ENCODE measurements around the gene SESN1.

Gene SESN1

GRCh38 chr6:108958900-108959770 is 135.5 kb downstream of the SESN1 start:
- TF ChIP-seq POLR2AphosphoS5 (IDR thresholded peaks at IDR 0.05; ENCODE audit: borderline replicate concordance, low read depth, low read length) (no peak), FOXP2 (optimal IDR thresholded peaks at IDR 0.05; ENCODE audit: control extremely low read depth, extremely low read length, insufficient read depth) (no peak), EZH2 (IDR thresholded peaks at IDR 0.05) (no peak)
- Histone ChIP-seq H3K9ac (ENCODE audit: insufficient read length) (no peak overlapping the region), H3K9me3 (ENCODE audit: low read depth, low read length) (no peaks in the 10 kb centered on the region), H3K36me3 (ENCODE audit: insufficient read depth, low read length) (no peaks in the 10 kb centered on the region), H3K4me3 (no peak overlapping the region), H3K27ac (no peak overlapping the region)
- no peak for DNase-seq (ENCODE audit: low read depth, low spot score)

GRCh38 chr6:108957221-108957620 is 137.4 kb downstream of the SESN1 start:
- Histone ChIP-seq H3K4me3 (no peak overlapping the region), H3K36me3 (ENCODE audit: insufficient read depth, low read length) (no peaks in the 10 kb centered on the region), H3K27ac (no peak overlapping the region), H3K9ac (ENCODE audit: insufficient read length) (no peak overlapping the region), H3K9me3 (ENCODE audit: low read depth, low read length) (no peaks in the 10 kb centered on the region)
- no peak for TF ChIP-seq FOXP2 (optimal IDR thresholded peaks at IDR 0.05; ENCODE audit: control extremely low read depth, extremely low read length, insufficient read depth)
- TF ChIP-seq POLR2AphosphoS5 (IDR thresholded peaks at IDR 0.05; ENCODE audit: borderline replicate concordance, low read depth, low read length), result no peak
- no peak for TF ChIP-seq EZH2 (IDR thresholded peaks at IDR 0.05)
- no peak for DNase-seq (ENCODE audit: low read depth, low spot score)

DNA sequence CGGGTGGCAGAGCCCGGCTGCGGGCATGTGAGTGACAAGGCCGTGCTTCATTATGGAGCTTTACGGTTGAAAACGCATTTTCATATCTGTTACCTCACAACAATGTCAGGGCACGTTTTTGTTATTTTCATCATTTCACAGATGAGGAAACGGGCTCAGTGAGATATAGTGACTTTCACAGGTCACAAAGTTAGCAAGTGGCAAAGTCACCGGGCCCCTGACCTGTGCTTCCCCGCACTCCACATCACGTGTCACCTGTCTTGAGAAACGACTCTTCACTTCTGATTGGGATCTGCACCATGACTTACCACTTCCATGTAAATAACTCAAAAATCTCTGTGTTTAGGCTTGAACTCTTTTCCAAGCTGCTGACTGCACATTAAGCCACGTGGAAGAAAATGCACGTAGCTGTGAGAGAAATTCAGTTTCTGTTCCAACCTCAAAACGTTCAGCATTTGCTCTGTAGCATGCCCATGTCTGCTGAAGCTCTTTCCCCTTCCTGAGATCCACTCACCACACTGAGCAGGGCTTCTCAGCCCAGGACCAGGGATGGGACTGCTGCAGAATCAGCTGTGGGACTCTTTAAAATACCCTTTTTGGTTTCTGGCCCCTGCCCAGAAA is 139.2 kb downstream of the SESN1 start:
- DNase-seq (ENCODE audit: low read depth, low spot score), result no peak
- Histone ChIP-seq H3K9me3 (ENCODE audit: low read depth, low read length) (no peaks in the 10 kb centered on the region), H3K9ac (ENCODE audit: insufficient read length) (no peak overlapping the region), H3K4me3 (no peak overlapping the region), H3K27ac (no peak overlapping the region), H3K36me3 (ENCODE audit: insufficient read depth, low read length) (no peaks in the 10 kb centered on the region)
- TF ChIP-seq EZH2 (IDR thresholded peaks at IDR 0.05), result no peak
- no peak for TF ChIP-seq POLR2AphosphoS5 (IDR thresholded peaks at IDR 0.05; ENCODE audit: borderline replicate concordance, low read depth, low read length)
- TF ChIP-seq FOXP2 (optimal IDR thresholded peaks at IDR 0.05; ENCODE audit: control extremely low read depth, extremely low read length, insufficient read depth), result no peak

DNA sequence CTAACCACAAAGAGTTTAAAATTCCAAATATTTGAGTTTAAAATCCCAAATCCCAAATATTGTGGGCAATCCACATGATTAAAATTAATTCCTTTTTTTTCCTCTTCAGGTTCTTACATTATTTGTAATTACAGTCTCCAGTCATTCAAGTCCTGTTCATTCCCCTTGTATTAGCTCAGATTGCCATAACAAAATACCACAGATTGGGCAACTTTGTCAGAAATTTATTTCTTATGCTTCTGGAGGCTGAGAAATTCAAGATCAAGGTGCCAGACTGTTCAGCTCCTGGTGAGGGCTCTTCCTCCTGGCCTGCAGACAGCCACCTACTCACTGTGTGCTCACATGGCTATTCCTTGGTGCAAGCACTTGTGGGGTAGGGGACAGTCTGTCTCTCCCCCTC is 141.0 kb downstream of the SESN1 start:
- Histone ChIP-seq H3K27ac (no peak overlapping the region), H3K9me3 (ENCODE audit: low read depth, low read length) (no peaks in the 10 kb centered on the region), H3K4me3 (no peak overlapping the region), H3K9ac (ENCODE audit: insufficient read length) (no peak overlapping the region), H3K36me3 (ENCODE audit: insufficient read depth, low read length) (no peaks in the 10 kb centered on the region)
- DNase-seq (ENCODE audit: low read depth, low spot score), result no peak
- TF ChIP-seq EZH2 (IDR thresholded peaks at IDR 0.05) (no peak), FOXP2 (optimal IDR thresholded peaks at IDR 0.05; ENCODE audit: control extremely low read depth, extremely low read length, insufficient read depth) (no peak), POLR2AphosphoS5 (IDR thresholded peaks at IDR 0.05; ENCODE audit: borderline replicate concordance, low read depth, low read length) (no peak)

DNA sequence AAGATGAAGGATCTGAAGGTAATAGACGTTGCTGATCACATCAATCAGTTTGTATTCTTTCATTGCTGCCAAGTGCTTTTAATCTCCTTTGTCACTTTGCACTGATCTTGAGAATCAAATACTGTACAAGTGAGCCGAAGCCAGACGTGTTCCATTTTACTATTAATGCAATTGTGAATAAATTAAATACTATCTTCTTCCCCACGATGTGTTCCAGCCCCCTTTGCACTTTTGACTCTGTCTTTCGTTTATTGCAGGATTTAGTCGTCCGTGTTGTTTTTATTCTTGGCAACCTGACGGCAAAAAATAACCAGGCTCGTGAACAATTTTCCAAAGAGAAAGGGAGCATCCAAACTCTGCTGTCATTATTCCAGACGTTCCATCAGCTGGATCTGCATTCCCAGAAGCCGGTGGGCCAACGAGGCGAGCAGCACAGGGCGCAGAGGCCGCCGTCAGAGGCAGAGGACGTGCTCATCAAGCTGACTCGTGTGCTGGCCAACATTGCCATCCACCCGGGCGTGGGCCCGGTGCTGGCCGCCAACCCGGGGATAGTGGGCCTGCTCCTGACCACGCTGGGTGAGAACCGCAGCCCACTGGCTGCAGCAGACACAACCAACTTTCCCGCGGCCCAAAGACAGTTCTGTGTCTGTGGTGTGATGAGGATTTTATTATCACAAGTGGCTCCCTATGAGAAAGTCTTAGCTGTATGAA is 141.7 kb downstream of the SESN1 start:
- Histone ChIP-seq H3K27ac (no peak overlapping the region), H3K9ac (ENCODE audit: insufficient read length) (no peak overlapping the region), H3K36me3 (ENCODE audit: insufficient read depth, low read length) (no peaks in the 10 kb centered on the region), H3K4me3 (no peak overlapping the region), H3K9me3 (ENCODE audit: low read depth, low read length) (no peaks in the 10 kb centered on the region)
- no peak for DNase-seq (ENCODE audit: low read depth, low spot score)
- no peak for TF ChIP-seq FOXP2 (optimal IDR thresholded peaks at IDR 0.05; ENCODE audit: control extremely low read depth, extremely low read length, insufficient read depth)
- no peak for TF ChIP-seq POLR2AphosphoS5 (IDR thresholded peaks at IDR 0.05; ENCODE audit: borderline replicate concordance, low read depth, low read length)
- no peak for TF ChIP-seq EZH2 (IDR thresholded peaks at IDR 0.05)

- TF ChIP-seq FOXP2 (optimal IDR thresholded peaks at IDR 0.05; ENCODE audit: control extremely low read depth, extremely low read length, insufficient read depth) (no peak), POLR2AphosphoS5 (IDR thresholded peaks at IDR 0.05; ENCODE audit: borderline replicate concordance, low read depth, low read length) (no peak), EZH2 (IDR thresholded peaks at IDR 0.05) (no peak)
- Histone ChIP-seq H3K36me3 (ENCODE audit: insufficient read depth, low read length) (no peaks in the 10 kb centered on the region), H3K9me3 (ENCODE audit: low read depth, low read length) (no peaks in the 10 kb centered on the region), H3K9ac (ENCODE audit: insufficient read length) (no peak overlapping the region), H3K4me3 (no peak overlapping the region), H3K27ac (no peak overlapping the region)
- no peak for DNase-seq (ENCODE audit: low read depth, low spot score)
Measured at GRCh38 chr6:108951351-108951953, 143.2 kb downstream of the SESN1 start.

- DNase-seq (ENCODE audit: low read depth, low spot score), result no peak
- Histone ChIP-seq H3K4me3 (no peak overlapping the region), H3K9me3 (ENCODE audit: low read depth, low read length) (no peaks in the 10 kb centered on the region), H3K9ac (ENCODE audit: insufficient read length) (no peak overlapping the region), H3K27ac (no peak overlapping the region), H3K36me3 (ENCODE audit: insufficient read depth, low read length) (no peaks in the 10 kb centered on the region)
- no peak for TF ChIP-seq FOXP2 (optimal IDR thresholded peaks at IDR 0.05; ENCODE audit: control extremely low read depth, extremely low read length, insufficient read depth)
- no peak for TF ChIP-seq EZH2 (IDR thresholded peaks at IDR 0.05)
- TF ChIP-seq POLR2AphosphoS5 (IDR thresholded peaks at IDR 0.05; ENCODE audit: borderline replicate concordance, low read depth, low read length), result no peak
Measured at GRCh38 chr6:108948181-108948661, 146.4 kb downstream of the SESN1 start.

Data from SK-N-MC (cell line).